SK-N-SH (cell line): ENCODE data around the gene ANKRD33B. TPM values are rescaled to one million over a fixed set of nuclear protein-coding genes. Genes with fewer than 3 reads are reported as not detected.

Experiments used
- CTCF ChIA-PET: fragments of 300-600, 350-600 bp; formaldehyde crosslinking; extraction: SDS; loops from one replicate; lab custom pipeline; 2021; lab: Yijun Ruan, JAX
- POLR2A ChIA-PET: fragments of 350-600 bp; sonication (Branson Sonifier 250); formaldehyde crosslinking; extraction: SDS; loops from one replicate; lab custom pipeline; 2020; ENCODE audit warnings: antibody characterized with exemption, inconsistent platforms; lab: Yijun Ruan, JAX
- DNase-seq: peaks from one replicate; pipeline ENCODE4 v3.0.0; 2012
- H2AFZ ChIP-seq: fragments of 200-600 bp; sonication (generic); 2 replicates; pipeline ENCODE4 v1.8.1; 2016; ENCODE audit warnings: antibody characterized with exemption, mild to moderate bottlenecking, low read depth
- H3F3A ChIP-seq: fragments of 200-600 bp; sonication (generic); replicated peaks from 2 replicates; pipeline ENCODE3; 2016; ENCODE audit warnings: antibody characterized with exemption, mild to moderate bottlenecking; ENCODE audit not compliant: insufficient read depth
- H3K27ac ChIP-seq, 2 experiments: fragments of 200-500 bp in 1 of 2; fragments of 200-600 bp in 1 of 2; sonication (Bioruptor generic) in 1 of 2; sonication (generic), shearing (Covaris generic) in 1 of 2; 2 replicates each; pipeline versions ENCODE4 v1.5.1 to v1.6.1; 2014 to 2016; ENCODE audit warnings: low read depth in 2 of 2, inconsistent platforms in 1 of 2, low read length in 1 of 2, mild to moderate bottlenecking in 1 of 2, mixed read lengths in 1 of 2
- H3K27me3 ChIP-seq: fragments of 200-600 bp; sonication (generic), shearing (Covaris generic); 2 replicates; pipeline ENCODE4 v1.6.1; 2016; ENCODE audit warnings: mixed run types; ENCODE audit not compliant: insufficient read depth
- H3K36me3 ChIP-seq, 2 experiments: fragments of 200-500 bp in 1 of 2; fragments of 200-600 bp in 1 of 2; sonication (Bioruptor generic) in 1 of 2; sonication (generic) in 1 of 2; replicated peaks in 1 of 2; 2 replicates each; pipeline versions ENCODE3 to v1.5.1; 2014 to 2016; ENCODE audit warnings: low read length in 1 of 2, mild to moderate bottlenecking in 1 of 2; ENCODE audit not compliant: insufficient read depth in 2 of 2, control insufficient read depth in 1 of 2
- H3K4me1 ChIP-seq, 2 experiments: fragments of 200-500 bp in 1 of 2; fragments of 200-600 bp in 1 of 2; sonication (Bioruptor generic) in 1 of 2; sonication (generic), shearing (Covaris generic) in 1 of 2; 2 replicates each; pipeline versions ENCODE4 v1.5.1 to v1.6.1; 2014 to 2016; ENCODE audit warnings: low read depth in 1 of 2, low read length in 1 of 2, mixed run types in 1 of 2; ENCODE audit not compliant: insufficient read depth in 2 of 2, control insufficient read depth in 1 of 2
- H3K4me2 ChIP-seq: fragments of 200-600 bp; sonication (generic), shearing (Covaris generic); 2 replicates; pipeline ENCODE4 v1.6.1; 2017; ENCODE audit warnings: mixed run types
- H3K4me3 ChIP-seq, 2 experiments: fragments of 200-500 bp in 1 of 2; fragments of 200-600 bp in 1 of 2; sonication (Bioruptor generic) in 1 of 2; sonication (generic), shearing (Covaris generic) in 1 of 2; 2 replicates each; pipeline versions ENCODE4 v1.5.1 to v1.8.1; 2014 to 2016; ENCODE audit warnings: low read depth in 2 of 2, inconsistent platforms in 1 of 2, low read length in 1 of 2, mild to moderate bottlenecking in 1 of 2, mixed read lengths in 1 of 2, moderate library complexity in 1 of 2
- H3K79me2 ChIP-seq: fragments of 200-600 bp; sonication (generic); 2 replicates; pipeline ENCODE4 v1.8.1; 2017; ENCODE audit warnings: mild to moderate bottlenecking; ENCODE audit not compliant: insufficient read depth
- H3K9ac ChIP-seq: fragments of 200-600 bp; sonication (generic); 2 replicates; pipeline ENCODE4 v1.6.1; 2017; ENCODE audit warnings: mixed run types
- H3K9me2 ChIP-seq: fragments of 200-600 bp; sonication (generic); 2 replicates; pipeline ENCODE4 v1.6.1; 2017; ENCODE audit warnings: mixed run types
- H3K9me3 ChIP-seq: fragments of 200-600 bp; sonication (generic); 2 replicates; pipeline ENCODE4 v1.6.1; 2017; ENCODE audit warnings: mixed run types, mild to moderate bottlenecking, moderate library complexity
- H4K20me1 ChIP-seq: fragments of 200-600 bp; sonication (generic); 2 replicates; pipeline ENCODE4 v1.6.1; 2017; ENCODE audit warnings: mild to moderate bottlenecking, mixed run types; ENCODE audit not compliant: insufficient read depth
- CHD2 ChIP-seq: fragments of 150-350 bp; IDR thresholded peaks from 2 replicates; pipeline ENCODE4 v1.6.1; 2018; ENCODE audit warnings: low read length; ENCODE audit not compliant: partially characterized antibody
- EZH2phosphoT487 ChIP-seq: fragments of 200-600 bp; sonication (generic); IDR thresholded peaks from 2 replicates; pipeline ENCODE4 v1.6.1; 2017; ENCODE audit warnings: low read depth, mixed run types, mild to moderate bottlenecking, antibody characterized with exemption, moderate library complexity, borderline replicate concordance
- FOXJ3 ChIP-seq: sonication (generic); formaldehyde crosslinking; IDR thresholded peaks from 2 replicates; pipeline ENCODE4 v1.5.1; 2020; ENCODE audit warnings: mild to moderate bottlenecking, missing genetic modification reagents
- FOXM1 ChIP-seq: IDR thresholded peaks from 2 replicates; pipeline ENCODE4 v1.4.0; 2012; ENCODE audit warnings: low read depth, mild to moderate bottlenecking
- GABPA ChIP-seq: IDR thresholded peaks from 2 replicates; pipeline ENCODE4 v1.4.0; 2012; ENCODE audit warnings: low read depth, mild to moderate bottlenecking
- GATA2 ChIP-seq: sonication (generic); formaldehyde crosslinking; IDR thresholded peaks from 2 replicates; pipeline ENCODE4 v1.5.0; 2020; ENCODE audit warnings: mild to moderate bottlenecking, missing genetic modification reagents
- MXI1 ChIP-seq: IDR thresholded peaks from 2 replicates; pipeline ENCODE4 v1.6.1; 2012; ENCODE audit warnings: mild to moderate bottlenecking, low read depth, low read length, improper control_type of control experiment
- NFIC ChIP-seq: IDR thresholded peaks from 2 replicates; pipeline ENCODE4 v1.4.0; 2012; ENCODE audit warnings: borderline replicate concordance
- POLR2AphosphoS5 ChIP-seq: IDR thresholded peaks from 2 replicates; pipeline ENCODE4 v1.6.1; 2012; ENCODE audit warnings: low read depth, low read length
- RFX5 ChIP-seq: IDR thresholded peaks from 2 replicates; pipeline ENCODE4 v1.6.1; 2012; ENCODE audit warnings: mild to moderate bottlenecking, improper control_type of control experiment, low read length
- SMC3 ChIP-seq: IDR thresholded peaks from 2 replicates; pipeline ENCODE4 v1.6.1; 2012; ENCODE audit warnings: low read depth, low read length, improper control_type of control experiment
- TAF1 ChIP-seq: IDR thresholded peaks from 2 replicates; pipeline ENCODE4 v1.6.1; 2012; ENCODE audit warnings: low read depth, mild to moderate bottlenecking, low read length, moderate library complexity, borderline replicate concordance
- TEAD4 ChIP-seq: IDR thresholded peaks from 2 replicates; pipeline ENCODE4 v1.4.0; 2012; ENCODE audit warnings: mild to moderate bottlenecking, borderline replicate concordance; ENCODE audit not compliant: insufficient read depth
- YY1 ChIP-seq: IDR thresholded peaks from 2 replicates; pipeline ENCODE4 v1.4.0; 2012; ENCODE audit warnings: low read depth, mild to moderate bottlenecking
- polyA plus RNA-seq, 3 experiments: library from polyadenylated mRNA; depleted of rRNA; stranded (reverse); fragments of >200 nt; gene quantifications; 2 replicates each; pipeline ENCODE4 v1.2.3, GENCODE V29; 2012
- TF ChIP-seq, protein P1 (sequence below): IDR thresholded peaks from 2 replicates; pipeline ENCODE4 v1.4.0; 2012; ENCODE audit warnings: low read depth, borderline replicate concordance
- TF ChIP-seq, protein P2 (sequence below): fragments of 150-350 bp; IDR thresholded peaks from 2 replicates; pipeline ENCODE4 v1.6.1; 2017; ENCODE audit warnings: antibody characterized with exemption, low read length, low read depth, borderline replicate concordance
- TF ChIP-seq, protein P3 (sequence below): IDR thresholded peaks from 2 replicates; pipeline ENCODE4 v1.4.0; 2012; ENCODE audit warnings: low read depth
- TF ChIP-seq, protein P4 (sequence below): IDR thresholded peaks from 2 replicates; pipeline ENCODE4 v1.6.1; 2012; ENCODE audit warnings: mild to moderate bottlenecking, low read depth, low read length, moderate library complexity

The ANKRD33B gene
- polyA plus RNA-seq, 1 of the 3 experiments (the other 2 are of a cell fraction), result 1.8 TPM

GRCh38 chr5:10591966-10592365, 28.1 kb downstream of the ANKRD33B start (continued):
- TF ChIP-seq, protein P1, sequence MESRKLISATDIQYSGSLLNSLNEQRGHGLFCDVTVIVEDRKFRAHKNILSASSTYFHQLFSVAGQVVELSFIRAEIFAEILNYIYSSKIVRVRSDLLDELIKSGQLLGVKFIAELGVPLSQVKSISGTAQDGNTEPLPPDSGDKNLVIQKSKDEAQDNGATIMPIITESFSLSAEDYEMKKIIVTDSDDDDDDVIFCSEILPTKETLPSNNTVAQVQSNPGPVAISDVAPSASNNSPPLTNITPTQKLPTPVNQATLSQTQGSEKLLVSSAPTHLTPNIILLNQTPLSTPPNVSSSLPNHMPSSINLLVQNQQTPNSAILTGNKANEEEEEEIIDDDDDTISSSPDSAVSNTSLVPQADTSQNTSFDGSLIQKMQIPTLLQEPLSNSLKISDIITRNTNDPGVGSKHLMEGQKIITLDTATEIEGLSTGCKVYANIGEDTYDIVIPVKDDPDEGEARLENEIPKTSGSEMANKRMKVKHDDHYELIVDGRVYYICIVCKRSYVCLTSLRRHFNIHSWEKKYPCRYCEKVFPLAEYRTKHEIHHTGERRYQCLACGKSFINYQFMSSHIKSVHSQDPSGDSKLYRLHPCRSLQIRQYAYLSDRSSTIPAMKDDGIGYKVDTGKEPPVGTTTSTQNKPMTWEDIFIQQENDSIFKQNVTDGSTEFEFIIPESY, result no peak
- TF ChIP-seq, protein P2, sequence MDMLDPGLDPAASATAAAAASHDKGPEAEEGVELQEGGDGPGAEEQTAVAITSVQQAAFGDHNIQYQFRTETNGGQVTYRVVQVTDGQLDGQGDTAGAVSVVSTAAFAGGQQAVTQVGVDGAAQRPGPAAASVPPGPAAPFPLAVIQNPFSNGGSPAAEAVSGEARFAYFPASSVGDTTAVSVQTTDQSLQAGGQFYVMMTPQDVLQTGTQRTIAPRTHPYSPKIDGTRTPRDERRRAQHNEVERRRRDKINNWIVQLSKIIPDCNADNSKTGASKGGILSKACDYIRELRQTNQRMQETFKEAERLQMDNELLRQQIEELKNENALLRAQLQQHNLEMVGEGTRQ, result no peak

GRCh38 chr5:10592601-10593000, 28.7 kb downstream of the ANKRD33B start:
- H3K4me1 ChIP-seq, result peaks cover 10 to 15% of the 10 kb centered on the region in 2 experiments; a peak in 3 of 4 replicates
- H3F3A ChIP-seq, result peaks cover 14% of the 10 kb centered on the region
- H3K36me3 ChIP-seq, result no peaks in the 10 kb centered on the region
- H3K4me2 ChIP-seq, result no peak overlapping the region
- no peaks in the 10 kb centered on the region for H3K27me3 ChIP-seq
- ChIA-PET POLR2A (interaction anchor here (0.6 kb wide), 1 partner anchor 241 kb away, joined by 3 read pairs; no protein-coding TSS in a partner anchor), CTCF (interaction anchor here (0.8 to 1.5 kb wide), 3 partner anchors 25 to 309 kb away, joined by 3 to 5 read pairs (median 3); no protein-coding TSS in a partner anchor)
- no peaks in the 10 kb centered on the region for H3K9me2 ChIP-seq
- H3K9me3 ChIP-seq, result peaks cover 3% of the 10 kb centered on the region; the same call in 1 of the 2 replicates
- no peak overlapping the region for H3K27ac ChIP-seq
- H3K9ac ChIP-seq, result no peak overlapping the region
- H3K4me3 ChIP-seq, result no peak overlapping the region
- DNase-seq, result no peak
- TF ChIP-seq, protein P2, result no peak
- TF ChIP-seq NFIC, result no peak
- TF ChIP-seq RFX5, result no peak
- no peak for TF ChIP-seq SMC3
- TF ChIP-seq, protein P3, sequence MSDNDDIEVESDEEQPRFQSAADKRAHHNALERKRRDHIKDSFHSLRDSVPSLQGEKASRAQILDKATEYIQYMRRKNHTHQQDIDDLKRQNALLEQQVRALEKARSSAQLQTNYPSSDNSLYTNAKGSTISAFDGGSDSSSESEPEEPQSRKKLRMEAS, result no peak
- TF ChIP-seq TEAD4, result no peak
- TF ChIP-seq POLR2AphosphoS5, result no peak
- TF ChIP-seq, protein P1, result no peak
- TF ChIP-seq, protein P4, sequence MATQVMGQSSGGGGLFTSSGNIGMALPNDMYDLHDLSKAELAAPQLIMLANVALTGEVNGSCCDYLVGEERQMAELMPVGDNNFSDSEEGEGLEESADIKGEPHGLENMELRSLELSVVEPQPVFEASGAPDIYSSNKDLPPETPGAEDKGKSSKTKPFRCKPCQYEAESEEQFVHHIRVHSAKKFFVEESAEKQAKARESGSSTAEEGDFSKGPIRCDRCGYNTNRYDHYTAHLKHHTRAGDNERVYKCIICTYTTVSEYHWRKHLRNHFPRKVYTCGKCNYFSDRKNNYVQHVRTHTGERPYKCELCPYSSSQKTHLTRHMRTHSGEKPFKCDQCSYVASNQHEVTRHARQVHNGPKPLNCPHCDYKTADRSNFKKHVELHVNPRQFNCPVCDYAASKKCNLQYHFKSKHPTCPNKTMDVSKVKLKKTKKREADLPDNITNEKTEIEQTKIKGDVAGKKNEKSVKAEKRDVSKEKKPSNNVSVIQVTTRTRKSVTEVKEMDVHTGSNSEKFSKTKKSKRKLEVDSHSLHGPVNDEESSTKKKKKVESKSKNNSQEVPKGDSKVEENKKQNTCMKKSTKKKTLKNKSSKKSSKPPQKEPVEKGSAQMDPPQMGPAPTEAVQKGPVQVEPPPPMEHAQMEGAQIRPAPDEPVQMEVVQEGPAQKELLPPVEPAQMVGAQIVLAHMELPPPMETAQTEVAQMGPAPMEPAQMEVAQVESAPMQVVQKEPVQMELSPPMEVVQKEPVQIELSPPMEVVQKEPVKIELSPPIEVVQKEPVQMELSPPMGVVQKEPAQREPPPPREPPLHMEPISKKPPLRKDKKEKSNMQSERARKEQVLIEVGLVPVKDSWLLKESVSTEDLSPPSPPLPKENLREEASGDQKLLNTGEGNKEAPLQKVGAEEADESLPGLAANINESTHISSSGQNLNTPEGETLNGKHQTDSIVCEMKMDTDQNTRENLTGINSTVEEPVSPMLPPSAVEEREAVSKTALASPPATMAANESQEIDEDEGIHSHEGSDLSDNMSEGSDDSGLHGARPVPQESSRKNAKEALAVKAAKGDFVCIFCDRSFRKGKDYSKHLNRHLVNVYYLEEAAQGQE, result no peak
- TF ChIP-seq MXI1, result no peak
- no peak for TF ChIP-seq CHD2
- no peak for TF ChIP-seq GATA2 (CRISPR knock-in tag)
- no peak for TF ChIP-seq FOXM1
- no peak for TF ChIP-seq YY1
- no peak for TF ChIP-seq GABPA
- TF ChIP-seq FOXJ3 (CRISPR knock-in tag), result no peak
- TF ChIP-seq TAF1, result no peak
- no peak for TF ChIP-seq EZH2phosphoT487
- H2AFZ ChIP-seq, result no peak overlapping the region
- no peaks in the 10 kb centered on the region for H4K20me1 ChIP-seq
- peaks cover 32% of the 10 kb centered on the region for H3K79me2 ChIP-seq
